A673 (cell line): ENCODE data around the gene TTLL1.

Experiments used
- EZH2 ChIP-seq: fragments of 200-600 bp; sonication (generic); IDR thresholded peaks from 2 replicates; pipeline ENCODE4 v1.6.1; 2017; ENCODE audit warnings: borderline replicate concordance, low read depth, mild to moderate bottlenecking, mixed read lengths, antibody characterized with exemption, low read length; ENCODE audit not compliant: poor library complexity, severe bottlenecking
- TF ChIP-seq, protein P1 (sequence below): fragments of 300-800, 200-600 bp; sonication (generic); conservative IDR thresholded peaks from 2 replicates; pipeline ENCODE4 v1.5.1; 2017; ENCODE audit warnings: low read depth, mild to moderate bottlenecking, antibody characterized with exemption, low read length, moderate library complexity, mixed read lengths

GRCh38 chr22:43005106-43005505, 84.1 kb downstream of the TTLL1 start:
- no peak for TF ChIP-seq EZH2
- TF ChIP-seq, protein P1, sequence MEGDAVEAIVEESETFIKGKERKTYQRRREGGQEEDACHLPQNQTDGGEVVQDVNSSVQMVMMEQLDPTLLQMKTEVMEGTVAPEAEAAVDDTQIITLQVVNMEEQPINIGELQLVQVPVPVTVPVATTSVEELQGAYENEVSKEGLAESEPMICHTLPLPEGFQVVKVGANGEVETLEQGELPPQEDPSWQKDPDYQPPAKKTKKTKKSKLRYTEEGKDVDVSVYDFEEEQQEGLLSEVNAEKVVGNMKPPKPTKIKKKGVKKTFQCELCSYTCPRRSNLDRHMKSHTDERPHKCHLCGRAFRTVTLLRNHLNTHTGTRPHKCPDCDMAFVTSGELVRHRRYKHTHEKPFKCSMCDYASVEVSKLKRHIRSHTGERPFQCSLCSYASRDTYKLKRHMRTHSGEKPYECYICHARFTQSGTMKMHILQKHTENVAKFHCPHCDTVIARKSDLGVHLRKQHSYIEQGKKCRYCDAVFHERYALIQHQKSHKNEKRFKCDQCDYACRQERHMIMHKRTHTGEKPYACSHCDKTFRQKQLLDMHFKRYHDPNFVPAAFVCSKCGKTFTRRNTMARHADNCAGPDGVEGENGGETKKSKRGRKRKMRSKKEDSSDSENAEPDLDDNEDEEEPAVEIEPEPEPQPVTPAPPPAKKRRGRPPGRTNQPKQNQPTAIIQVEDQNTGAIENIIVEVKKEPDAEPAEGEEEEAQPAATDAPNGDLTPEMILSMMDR, result no peak
